NOMO-1 treated with dmso at 0.1 percent for 144 hours (cell line): ENCODE measurements around the gene FAM200A.
"Not testable (repeated sequence)": the region's sequence is repeated elsewhere in the genome, so short reads cannot be mapped to it uniquely, and the experiment has no call there.

Source experiments
- DNase-seq: peaks from one replicate; lab custom pipeline; 2025; ENCODE audit not compliant: unreplicated experiment; lab: John Stamatoyannopoulos, UW

FAM200A gene

GRCh38 chr7:99559175-99559915 lies 7.4 kb upstream of the FAM200A start:
- DNase-seq: no peak

DNA sequence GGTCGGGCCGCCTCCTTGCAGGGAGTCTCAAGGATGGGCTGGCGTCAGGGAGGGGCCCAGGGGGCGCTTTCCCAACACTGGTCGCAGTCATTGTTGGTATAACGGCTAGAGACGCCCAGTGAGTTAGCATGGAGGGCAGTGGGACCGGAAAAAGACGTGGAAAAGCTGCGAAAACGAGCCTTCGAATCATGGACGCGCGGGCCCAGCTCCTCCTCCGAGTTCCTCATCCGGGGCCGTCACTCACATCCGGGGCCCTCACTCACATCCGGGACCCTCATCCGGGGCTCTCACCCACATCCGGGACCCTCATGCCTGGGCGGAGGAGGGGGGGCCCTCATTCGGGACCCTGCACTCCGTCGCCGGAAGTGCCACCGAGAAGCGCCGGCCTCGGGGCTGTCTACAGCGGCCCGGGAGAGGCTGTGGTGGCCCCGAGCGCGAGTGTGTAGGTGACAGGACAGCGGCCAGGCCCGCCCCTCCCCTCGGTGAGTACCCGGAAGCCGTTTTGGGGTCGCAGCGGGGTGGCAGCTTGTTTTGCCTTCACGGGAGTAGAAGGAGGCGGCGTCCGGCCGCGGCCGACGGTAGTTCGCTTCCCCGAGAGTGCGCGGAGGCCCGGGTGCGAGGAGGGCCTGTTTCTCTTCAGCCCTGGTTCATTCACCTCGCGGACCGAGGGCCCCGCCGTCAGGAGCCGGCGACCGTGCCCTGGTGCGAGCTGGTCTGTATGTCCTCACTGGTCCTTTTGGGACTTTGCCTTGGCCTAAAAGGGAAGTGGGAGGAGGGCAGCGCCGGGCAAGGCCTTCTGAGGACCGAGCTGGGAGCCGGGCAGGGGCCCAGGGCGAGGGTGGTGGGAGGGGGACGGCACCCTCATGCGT lies 6.6 kb upstream of the FAM200A start, which contains the start of gene ZNF655:
Gene ZNF655 (plus strand): TSS at position 337 of the 869 bp plus-strand sequence. CDS start 1,918 bp downstream, outside the sequence.
- DNase-seq: peak; percentile 78

DNA sequence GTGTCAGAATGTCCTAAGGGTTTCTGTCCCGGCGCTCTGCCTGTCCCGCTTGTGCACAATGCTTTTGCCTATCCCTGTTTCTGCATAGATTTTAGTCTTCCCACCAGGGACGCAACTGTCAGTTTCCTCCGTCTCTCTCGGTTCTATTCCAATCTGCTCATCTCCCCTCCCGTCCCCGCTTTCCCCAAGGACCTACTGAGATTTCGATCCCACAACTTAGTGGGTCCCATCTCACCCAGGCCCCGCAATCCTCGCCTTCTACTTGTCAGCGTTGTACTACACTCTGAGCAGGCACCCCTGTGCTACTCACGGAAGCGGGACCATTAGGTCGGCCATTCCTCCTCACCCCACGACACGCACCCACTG lies 6.0 kb upstream of the FAM200A start:
- DNase-seq: no peak

DNA sequence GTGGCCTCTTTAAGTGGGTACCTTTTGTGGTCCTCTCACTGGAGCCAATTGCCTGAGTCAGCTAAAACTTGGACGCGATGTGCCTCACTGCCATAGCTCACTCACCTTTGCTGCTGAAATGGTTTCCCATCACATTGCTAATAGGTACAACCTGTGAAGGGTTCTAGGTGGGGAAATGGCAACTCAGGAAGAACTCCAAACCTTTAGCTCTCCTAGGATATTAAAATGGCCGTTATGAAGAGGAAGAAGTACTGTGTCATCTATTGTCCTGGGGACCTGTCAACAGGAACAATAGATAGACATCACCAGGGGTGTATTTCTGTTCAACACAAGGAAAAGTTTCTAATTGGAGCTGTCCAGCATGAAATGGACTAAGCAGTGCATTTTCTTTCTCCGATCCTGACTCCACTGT lies 5.3 kb upstream of the FAM200A start:
- DNase-seq: no peak

DNA sequence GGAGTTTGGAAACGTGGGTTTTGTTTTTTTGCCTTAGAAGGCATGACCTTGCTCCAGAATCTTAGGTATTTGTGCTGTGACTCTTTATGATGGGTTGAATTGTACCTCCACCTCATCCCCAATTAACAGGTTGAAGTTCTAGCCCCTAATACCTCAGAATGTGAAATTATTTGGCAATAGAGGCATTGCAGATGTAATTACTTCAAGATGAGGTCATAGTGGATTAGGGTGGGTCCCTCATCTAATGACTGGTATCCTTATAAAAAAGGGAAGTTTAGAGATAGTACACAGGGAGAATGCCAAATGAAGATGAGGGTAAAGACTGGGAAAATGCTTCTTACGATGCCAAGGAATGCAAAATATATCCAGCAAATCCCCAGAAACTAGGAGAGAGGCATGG lies 3.0 kb upstream of the FAM200A start:
- no peak for DNase-seq

- no peak for DNase-seq
Observed at GRCh38 chr7:99553039-99553438, 1.1 kb upstream of the FAM200A start.

DNA sequence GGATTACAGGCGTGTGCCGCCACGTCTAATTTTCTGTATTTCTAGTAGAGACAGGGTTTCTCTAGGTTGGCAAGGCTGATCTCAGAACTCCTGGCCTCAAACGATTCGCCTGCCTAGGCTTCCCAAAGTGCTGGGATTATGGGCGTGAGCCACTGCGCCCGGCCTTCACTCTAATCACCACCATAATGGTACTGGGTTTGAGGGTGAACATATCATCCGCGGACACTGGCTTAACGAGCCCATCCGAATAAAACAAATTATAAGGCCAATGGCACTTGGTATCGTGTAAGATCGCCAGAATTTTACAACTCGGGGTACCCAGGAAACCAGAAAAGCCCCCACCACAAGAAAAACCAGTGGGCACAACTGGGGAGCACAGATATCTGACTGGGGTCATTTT lies 580 bp downstream of the FAM200A start:
- DNase-seq: no peak

DNA sequence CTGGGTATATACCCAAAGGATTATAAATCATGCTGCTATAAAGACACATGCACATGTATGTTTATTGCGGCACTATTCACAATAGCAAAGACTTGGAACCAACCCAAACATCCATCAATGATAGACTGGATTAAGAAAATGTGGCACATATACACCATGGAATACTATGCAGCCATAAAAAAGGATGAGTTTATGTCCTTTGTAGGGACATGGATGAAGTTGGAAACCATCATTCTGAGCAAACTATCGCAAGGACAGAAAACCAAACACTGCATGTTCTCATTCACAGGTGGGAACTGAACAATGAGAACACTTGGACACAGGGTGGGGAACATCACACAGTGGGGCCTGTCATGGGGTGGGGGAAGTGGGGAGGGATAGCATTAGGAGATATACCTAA lies 2.4 kb downstream of the FAM200A start:
- DNase-seq: not testable (repeated sequence)

- not testable (repeated sequence) for DNase-seq
Observed at GRCh38 chr7:99545308-99545707, 6.6 kb downstream of the FAM200A start.

GRCh38 chr7:99543916-99544315 lies 8.0 kb downstream of the FAM200A start:
- no peak for DNase-seq

- no peak for DNase-seq
Observed at GRCh38 chr7:99543081-99543671, 8.7 kb downstream of the FAM200A start.

GRCh38 chr7:99541212-99541611 lies 10.7 kb downstream of the FAM200A start:
- DNase-seq: no peak

DNA sequence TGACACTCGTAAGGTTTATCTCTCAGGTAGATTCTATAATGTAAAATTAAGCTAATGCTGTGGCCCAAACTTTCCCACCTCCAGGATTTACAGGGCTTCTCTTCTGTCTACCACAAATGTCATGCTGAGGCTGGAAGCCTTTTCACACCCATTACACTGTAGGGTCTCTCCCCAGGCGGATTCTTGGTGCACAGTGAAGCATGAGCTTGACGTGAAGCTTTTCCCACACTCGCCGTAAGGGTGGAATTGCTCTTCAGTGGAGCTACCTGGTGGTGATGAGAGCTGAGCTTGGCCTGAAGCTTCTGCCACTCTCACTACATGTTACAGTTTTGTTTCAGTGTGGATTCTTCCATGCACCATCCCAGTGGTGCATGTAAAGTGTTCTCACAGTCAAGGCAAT lies 11.4 kb downstream of the FAM200A start:
- no peak for DNase-seq

GRCh38 chr7:99539213-99539811 lies 12.6 kb downstream of the FAM200A start:
- no peak for DNase-seq

DNA sequence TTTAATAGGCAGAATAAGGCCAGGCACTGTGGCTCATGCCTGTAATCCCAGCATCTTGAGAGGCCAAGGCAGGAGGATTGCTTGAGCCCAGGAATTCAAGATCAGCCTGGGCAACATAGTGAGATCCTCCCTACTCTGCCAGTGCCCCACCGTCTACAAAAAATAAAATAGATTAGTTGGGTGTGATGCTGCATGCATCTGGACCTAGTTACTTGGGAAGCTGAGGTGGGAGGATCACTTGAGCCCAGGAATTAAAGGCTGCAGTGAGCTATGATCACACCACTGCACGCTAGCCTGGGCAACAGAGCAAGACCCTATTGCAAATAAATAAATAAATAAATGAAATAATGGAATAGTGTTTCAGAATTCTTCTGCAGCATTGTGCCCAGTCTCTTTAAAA lies 16.2 kb downstream of the FAM200A start:
- no peak for DNase-seq

DNA sequence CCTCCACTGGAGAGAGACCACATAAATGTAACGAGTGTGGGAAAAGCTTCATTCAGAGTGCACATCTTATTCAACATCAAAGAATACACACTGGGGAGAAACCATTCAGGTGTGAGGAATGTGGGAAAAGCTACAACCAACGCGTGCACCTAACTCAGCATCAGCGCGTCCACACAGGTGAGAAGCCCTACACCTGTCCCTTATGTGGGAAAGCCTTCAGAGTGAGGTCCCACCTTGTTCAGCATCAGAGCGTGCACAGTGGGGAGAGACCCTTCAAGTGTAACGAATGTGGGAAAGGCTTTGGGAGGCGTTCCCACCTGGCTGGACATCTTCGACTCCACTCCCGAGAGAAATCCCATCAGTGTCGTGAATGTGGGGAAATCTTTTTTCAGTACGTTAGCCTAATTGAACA lies 20.6 kb downstream of the FAM200A start:
- no peak for DNase-seq

GRCh38 chr7:99525713-99526440 lies 26.0 kb downstream of the FAM200A start:
- DNase-seq: no peak

GRCh38 chr7:99521399-99521798 lies 30.5 kb downstream of the FAM200A start:
- DNase-seq: no peak

DNA sequence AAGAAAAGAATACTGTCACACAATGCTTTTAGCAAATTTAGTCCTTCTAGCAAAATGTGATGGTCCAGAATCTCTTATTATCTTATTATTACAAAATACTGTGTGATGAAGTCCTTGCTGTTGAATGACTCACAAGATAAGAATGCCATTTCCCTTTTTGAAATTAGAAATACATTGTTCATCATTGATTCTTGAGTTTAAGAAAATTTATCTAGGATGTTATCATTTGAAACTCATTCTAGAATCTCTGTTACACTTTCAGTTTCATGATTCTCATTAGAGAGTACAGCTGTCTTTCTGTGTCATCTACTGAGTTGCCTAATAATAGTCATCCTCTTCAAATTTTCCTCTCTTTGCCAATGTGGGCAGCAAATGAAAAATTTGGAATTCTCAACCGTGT lies 37.9 kb downstream of the FAM200A start:
- DNase-seq: no peak

- no peak for DNase-seq
Observed at GRCh38 chr7:99505324-99505662, 46.6 kb downstream of the FAM200A start.
